ENCODE measurements around the gene MUC13. TPM values are rescaled to one million over a fixed set of nuclear protein-coding genes. Genes with fewer than 3 reads are reported as not detected.

The MUC13 gene
- 10 to 100 TPM in 4 of 5 donors, under 1 TPM in 1; under 0.01 to 16.5 (median 15.6) TPM for total RNA-seq
- 1 to 10 TPM; 1.6 to 3.9 (median 2.4) TPM for polyA plus RNA-seq
- long read RNA-seq, donor 1, partial matches to known transcripts: 8 of 10 reads
- long read RNA-seq, donor 1, other reads (novel, unspliced or antisense): 0 of 10 reads
- long read RNA-seq, donor 2, transcript MUC13-205 (12 exons, 2,879 nt): major isoform, 13 of 56 reads
- long read RNA-seq, donor 2, partial matches to known transcripts: 43 of 56 reads
- long read RNA-seq, donor 2, other reads (novel, unspliced or antisense): 0 of 56 reads
- long read RNA-seq, donor 3: 0 reads
- long read RNA-seq, donor 4: 0 reads
- long read RNA-seq, donor 5: 0 reads
- long read RNA-seq, donor 6: 0 reads
- long read RNA-seq, donor 7, partial matches to known transcripts: 23 of 25 reads
- long read RNA-seq, donor 7, other reads (novel, unspliced or antisense): 0 of 25 reads
- long read RNA-seq, donor 8: 0 reads
- long read RNA-seq, donor 9: 0 reads
- long read RNA-seq, donor 10, transcript MUC13-205 (12 exons, 2,879 nt): major isoform, 17 of 36 reads
- long read RNA-seq, donor 10, partial matches to known transcripts: 19 of 36 reads
- long read RNA-seq, donor 10, other reads (novel, unspliced or antisense): 0 of 36 reads

- intact Hi-C loops (cut with DNase I; ENCODE audit: low total_unique reads): no loop called here
- H3K36me3 ChIP-seq: no peaks in the 10 kb centered on the region
- peak in 1 of 2 donors; percentile 65 for DNase-seq
- TF ChIP-seq CTCF (IDR thresholded peaks at IDR 0.05): no peak
- peak in 1 of 3 donors; percentile 20 for TF ChIP-seq POLR2AphosphoS5 (IDR thresholded peaks at IDR 0.05)
- peak within 1 kb of the TSS in 3 of 4 donors; percentile 9 to 33 (median 17) for H3K4me3 ChIP-seq
- no peaks in the 10 kb centered on the region for H3K27me3 ChIP-seq
- no peaks in the 10 kb centered on the region for H3K9me3 ChIP-seq
- peaks cover 0 to 4% (median 0%) of the 10 kb centered on the region in 4 donors for H3K4me1 ChIP-seq
- 36 to 71% (median 47%) methylated on average over 5 of the region's 5 CpGs for WGBS, 5 donors
- peak within 1 kb of the TSS in 1 of 5 donors; percentile 31 for H3K27ac ChIP-seq
Observed at GRCh38 chr3:124934577-124934976, at the start of gene MUC13. MUC13 (minus strand) TSS chr3:124934751; CDS start chr3:124934712, 39 bp downstream.

- 76 to 90% (median 86%) methylated on average over 2 of the region's 2 CpGs for WGBS, 5 donors
- H3K27ac ChIP-seq: no peak overlapping the region
- intact Hi-C loops (cut with DNase I; ENCODE audit: low total_unique reads): no loop called here
Observed at GRCh38 chr3:124982855-124983254, 48.3 kb upstream of the MUC13 start.

GRCh38 chr3:124981472-124981871, 46.9 kb upstream of the MUC13 start:
- no peak for TF ChIP-seq EP300 (IDR thresholded peaks at IDR 0.05)
- no peak for TF ChIP-seq POLR2AphosphoS5 (IDR thresholded peaks at IDR 0.05)
- no peak for DNase-seq
- intact Hi-C loops (cut with DNase I; ENCODE audit: low total_unique reads): no loop called here
- H3K36me3 ChIP-seq: peaks cover 0 to 29% (median 7%) of the 10 kb centered on the region in 4 donors
- no peaks in the 10 kb centered on the region for H3K27me3 ChIP-seq
- 49 to 70% (median 56%) methylated on average over 5 of the region's 5 CpGs for WGBS, 5 donors
- H3K9me3 ChIP-seq: no peaks in the 10 kb centered on the region
- peaks cover 0 to 22% (median 17%) of the 10 kb centered on the region in 4 donors for H3K4me1 ChIP-seq
- no peak overlapping the region for H3K4me3 ChIP-seq
- no peak overlapping the region for H3K27ac ChIP-seq

More at GRCh38 chr3:124982855-124983254, 48.3 kb upstream of the MUC13 start:
- H3K4me3 ChIP-seq: no peak overlapping the region
- no peak for TF ChIP-seq CTCF (IDR thresholded peaks at IDR 0.05)
- DNase-seq: no peak
- peaks cover 0 to 15% (median 5%) of the 10 kb centered on the region in 4 donors for H3K36me3 ChIP-seq
- H3K27me3 ChIP-seq: no peaks in the 10 kb centered on the region
- no peaks in the 10 kb centered on the region for H3K9me3 ChIP-seq
- peaks cover 0 to 25% (median 20%) of the 10 kb centered on the region in 4 donors for H3K4me1 ChIP-seq

- Histone ChIP-seq H3K27ac (no peak overlapping the region), H3K4me3 (no peak overlapping the region), H3K36me3 (peaks cover 0 to 41% (median 9%) of the 10 kb centered on the region in 4 donors), H3K9me3 (no peaks in the 10 kb centered on the region), H3K4me1 (peaks cover 0 to 9% (median 3%) of the 10 kb centered on the region in 4 donors), H3K27me3 (no peaks in the 10 kb centered on the region)
- TF ChIP-seq CTCF (IDR thresholded peaks at IDR 0.05): no peak
- intact Hi-C loops (cut with DNase I; ENCODE audit: low total_unique reads): no loop called here
- 94 to 98% (median 97%) methylated on average over 7 of the region's 7 CpGs for WGBS, 5 donors
- DNase-seq: no peak
Observed at GRCh38 chr3:124978627-124979026, 44.1 kb upstream of the MUC13 start.

GRCh38 chr3:124976383-124976782, 41.8 kb upstream of the MUC13 start:
- intact Hi-C loops (cut with DNase I; ENCODE audit: low total_unique reads): no loop called here
- no peak overlapping the region for H3K27ac ChIP-seq
- WGBS, 5 donors: 79 to 88% (median 83%) methylated on average over 6 of the region's 6 CpGs
- no peaks in the 10 kb centered on the region for H3K9me3 ChIP-seq
- no peaks in the 10 kb centered on the region for H3K27me3 ChIP-seq
- peaks cover 0 to 54% (median 21%) of the 10 kb centered on the region in 4 donors for H3K36me3 ChIP-seq
- peaks cover 6 to 19% (median 15%) of the 10 kb centered on the region in 4 donors for H3K4me1 ChIP-seq
- no peak overlapping the region for H3K4me3 ChIP-seq
- DNase-seq: no peak
- TF ChIP-seq CTCF (IDR thresholded peaks at IDR 0.05) (no peak), POLR2AphosphoS5 (IDR thresholded peaks at IDR 0.05) (peak in 1 of 3 donors; percentile 6), POLR2A (IDR thresholded peaks at IDR 0.05) (no peak), EP300 (IDR thresholded peaks at IDR 0.05) (no peak)

Data from stomach (tissue), 19 donors.